Upper lobe of left lung (tissue), 6 donors: ENCODE measurements around the gene DMRTC2. TPM values are rescaled to one million over a fixed set of nuclear protein-coding genes. Genes with fewer than 3 reads are reported as not detected.

Experiments used
- ATAC-seq, 2 donors: fragments of 200-7000 bp; cut with Tn5 transposase; one replicate each; pipeline ENCODE4 v1.9.1; 2022; ENCODE audit warnings: mild to moderate bottlenecking in 2 of 2, moderate library complexity in 2 of 2; ENCODE audit not compliant: low FRiP score in 2 of 2
- DNase-seq, 2 donors: peaks; one replicate each; pipeline ENCODE4 v3.0.0-alpha.2; 2019 to 2020
- H3K27ac ChIP-seq, 4 donors: fragments of 200-600 bp; sonication (generic); one replicate each; pipeline ENCODE4 v1.5.1; 2016 to 2019
- H3K27me3 ChIP-seq, 4 donors: fragments of 200-600 bp; sonication (generic); one replicate each; pipeline ENCODE4 v1.5.1; 2017 to 2019
- H3K36me3 ChIP-seq, 4 donors: fragments of 200-600 bp; sonication (generic); one replicate each; pipeline ENCODE4 v1.5.1; 2016 to 2019
- H3K4me1 ChIP-seq, 4 donors: fragments of 200-600 bp; sonication (generic); one replicate each; pipeline ENCODE4 v1.5.1; 2018 to 2019
- H3K4me3 ChIP-seq, 4 donors: fragments of 200-600 bp; sonication (generic); one replicate each; pipeline ENCODE4 v1.5.1; 2017 to 2019; ENCODE audit warnings: mild to moderate bottlenecking in 2 of 4, moderate library complexity in 1 of 4
- H3K9me3 ChIP-seq, 4 donors: fragments of 200-600 bp; sonication (generic); one replicate each; pipeline ENCODE4 v1.5.1; 2018 to 2019
- CTCF ChIP-seq, 6 experiments: fragments of 450-650 bp in 4 of 6; fragments of 200-600 bp in 2 of 6; sonication (generic) in 2 of 6; IDR thresholded peaks; one replicate each; pipeline ENCODE4 v1.5.1; 2016 to 2019; ENCODE audit warnings: antibody characterized with exemption in 6 of 6
- EP300 ChIP-seq, 4 donors: sonication (generic); formaldehyde crosslinking; IDR thresholded peaks; one replicate each; pipeline ENCODE4 v1.5.1; 2017; ENCODE audit warnings: antibody characterized with exemption in 4 of 4, control low read depth in 2 of 4
- POLR2A ChIP-seq, 4 donors: fragments of 450-650 bp; IDR thresholded peaks; one replicate each; pipeline ENCODE4 v1.5.1; 2016 to 2017; ENCODE audit warnings: antibody characterized with exemption in 4 of 4, mild to moderate bottlenecking in 2 of 4
- POLR2AphosphoS5 ChIP-seq, 2 donors: sonication (generic); formaldehyde crosslinking; IDR thresholded peaks; one replicate each; pipeline ENCODE4 v1.5.1; 2017; ENCODE audit warnings: antibody characterized with exemption in 2 of 2
- WGBS, 2 donors: methylation state at CpG; one replicate each; pipeline ENCODE4 v1.1.5; 2017 to 2018; 5-methylcytosine and 5-hydroxymethylcytosine counted together
- total RNA-seq, 6 donors: library from RNA; depleted of rRNA in 4 of 6; stranded (reverse); fragments of >200 nt in 4 of 6; gene quantifications; one replicate each; pipeline versions ENCODE4 v1.1.0 to v1.2.1, GENCODE V29; 2016 to 2021
- donor health status: DM: no; HTN: no; CAD: no; lungs with moderate emphysema.
- donor health status: DM: no; HTN: yes; CAD: no; lungs with severe emphysema.

Gene DMRTC2
- not detected for total RNA-seq

- H3K9me3 ChIP-seq, result no peaks in the 10 kb centered on the region
- H3K4me3 ChIP-seq, result no peak within 1 kb of the TSS
- DNase-seq, result no peak
- no peaks in the 10 kb centered on the region for H3K36me3 ChIP-seq
- no peaks in the 10 kb centered on the region for H3K4me1 ChIP-seq
- no peak for ATAC-seq
- 92 to 93% methylated on average over 3 of the region's 3 CpGs for WGBS, 2 donors
- TF ChIP-seq EP300 (IDR thresholded peaks at IDR 0.05), result no peak
- no peak for TF ChIP-seq CTCF (IDR thresholded peaks at IDR 0.05)
- TF ChIP-seq POLR2AphosphoS5 (IDR thresholded peaks at IDR 0.05), result no peak
- TF ChIP-seq POLR2A (IDR thresholded peaks at IDR 0.05), result no peak
- no peak within 1 kb of the TSS for H3K27ac ChIP-seq
- H3K27me3 ChIP-seq, result no peaks in the 10 kb centered on the region
Observed at GRCh38 chr19:41845001-41845050, at the start of gene DMRTC2. Gene DMRTC2, plus strand, starts transcription at chr19:41845042. Its CDS starts 2,387 bp downstream, at chr19:41847429.

- peak in 1 of 2 donors; percentile 27 for ATAC-seq
- DNase-seq, result no peak
- peaks cover 0 to 13% (median 2%) of the 10 kb centered on the region in 4 donors for H3K4me1 ChIP-seq
- H3K4me3 ChIP-seq, result peak within 1 kb of the TSS in 1 of 4 donors; percentile 5
- no peaks in the 10 kb centered on the region for H3K9me3 ChIP-seq
- TF ChIP-seq POLR2A (IDR thresholded peaks at IDR 0.05) (no peak), CTCF (IDR thresholded peaks at IDR 0.05) (no peak), POLR2AphosphoS5 (IDR thresholded peaks at IDR 0.05) (no peak), EP300 (IDR thresholded peaks at IDR 0.05) (no peak)
- H3K27ac ChIP-seq, result peak within 1 kb of the TSS in 3 of 4 donors; percentile 67 to 81 (median 67)
- H3K27me3 ChIP-seq, result no peaks in the 10 kb centered on the region
- H3K36me3 ChIP-seq, result no peaks in the 10 kb centered on the region
Observed at GRCh38 chr19:41796362-41796761, 48.5 kb upstream of the DMRTC2 start, which contains the start of gene CEACAM3. Gene CEACAM3, plus strand, starts transcription at chr19:41796587. Its CDS starts 91 bp downstream, at chr19:41796678.

- H3K4me3 ChIP-seq, result peak overlapping the region in 1 of 4 donors; percentile 5
- no peaks in the 10 kb centered on the region for H3K9me3 ChIP-seq
- no peak for ATAC-seq
- H3K27me3 ChIP-seq, result no peaks in the 10 kb centered on the region
- no peaks in the 10 kb centered on the region for H3K36me3 ChIP-seq
- DNase-seq, result no peak
- H3K4me1 ChIP-seq, result peaks cover 0 to 8% (median 2%) of the 10 kb centered on the region in 4 donors
- peak overlapping the region in 3 of 4 donors; percentile 67 to 81 (median 67) for H3K27ac ChIP-seq
- 67 to 83% methylated on average over 1 of the region's 1 CpG for WGBS, 2 donors
- TF ChIP-seq POLR2AphosphoS5 (IDR thresholded peaks at IDR 0.05) (no peak), CTCF (IDR thresholded peaks at IDR 0.05) (no peak), EP300 (IDR thresholded peaks at IDR 0.05) (no peak), POLR2A (IDR thresholded peaks at IDR 0.05) (no peak)
Observed at GRCh38 chr19:41796901-41797300, 47.9 kb upstream of the DMRTC2 start.

- Histone ChIP-seq H3K4me1 (peaks cover 0 to 6% (median 2%) of the 10 kb centered on the region in 4 donors), H3K27me3 (no peaks in the 10 kb centered on the region), H3K36me3 (no peaks in the 10 kb centered on the region), H3K4me3 (no peak overlapping the region), H3K27ac (peak overlapping the region in 2 of 4 donors; percentile 36 to 81), H3K9me3 (no peaks in the 10 kb centered on the region)
- TF ChIP-seq POLR2A (IDR thresholded peaks at IDR 0.05) (no peak), POLR2AphosphoS5 (IDR thresholded peaks at IDR 0.05) (no peak), CTCF (IDR thresholded peaks at IDR 0.05) (no peak), EP300 (IDR thresholded peaks at IDR 0.05) (no peak)
- ATAC-seq, result peak in 1 of 2 donors; percentile 54
- WGBS, 2 donors, result 52 to 57% methylated on average over 7 to 9 of the region's 9 CpGs
- DNase-seq, result no peak
Observed at GRCh38 chr19:41799444-41800000, 45.3 kb upstream of the DMRTC2 start.

- TF ChIP-seq POLR2A (IDR thresholded peaks at IDR 0.05) (no peak), EP300 (IDR thresholded peaks at IDR 0.05) (no peak), CTCF (IDR thresholded peaks at IDR 0.05) (no peak), POLR2AphosphoS5 (IDR thresholded peaks at IDR 0.05) (no peak)
- no peak overlapping the region for H3K4me3 ChIP-seq
- ATAC-seq (no peak), DNase-seq (no peak)
- H3K9me3 ChIP-seq, result no peaks in the 10 kb centered on the region
- H3K27ac ChIP-seq, result peak overlapping the region in 3 of 4 donors; percentile 78 to 84 (median 81)
- peaks cover 0 to 6% (median 2%) of the 10 kb centered on the region in 4 donors for H3K4me1 ChIP-seq
- H3K27me3 ChIP-seq, result no peaks in the 10 kb centered on the region
- H3K36me3 ChIP-seq, result no peaks in the 10 kb centered on the region
- WGBS, 2 donors, result 76 to 79% methylated on average over 4 of the region's 4 CpGs
Observed at GRCh38 chr19:41801031-41801430, 43.8 kb upstream of the DMRTC2 start.
